Measurements from ENCODE around the gene VSNL1.
A peak's percentile ranks its signal among the peaks of the same experiment; 100 is the strongest.

The VSNL1 gene

GRCh38 chr2:17644997-17645720 lies 104.7 kb downstream of the VSNL1 start:
- DNase-seq (ENCODE audit: insufficient read length, low spot score) (no peak), FAIRE-seq (no peak)
- no peak for TF ChIP-seq POLR2A (IDR thresholded peaks at IDR 0.05; ENCODE audit: low read depth, low read length)

- FAIRE-seq, result peak; percentile 77
- DNase-seq (ENCODE audit: insufficient read length, low spot score), result peak; percentile 33
- TF ChIP-seq POLR2A (IDR thresholded peaks at IDR 0.05; ENCODE audit: low read depth, low read length), result no peak
These were observed 105.6 kb downstream of the VSNL1 start for GRCh38 chr2:17646081-17646554.

GRCh38 chr2:17646838-17647701 lies 106.6 kb downstream of the VSNL1 start:
- no peak for DNase-seq (ENCODE audit: insufficient read length, low spot score)

GRCh38 chr2:17648581-17648980 lies 108.1 kb downstream of the VSNL1 start:
- FAIRE-seq, result no peak
- no peak for TF ChIP-seq POLR2A (IDR thresholded peaks at IDR 0.05; ENCODE audit: low read depth, low read length)
- no peak for DNase-seq (ENCODE audit: insufficient read length, low spot score)

More at GRCh38 chr2:17646838-17647701, 106.6 kb downstream of the VSNL1 start:
- FAIRE-seq, result no peak
- TF ChIP-seq POLR2A (IDR thresholded peaks at IDR 0.05; ENCODE audit: low read depth, low read length), result no peak

GRCh38 chr2:17649026-17649425 lies 108.5 kb downstream of the VSNL1 start:
- DNase-seq (ENCODE audit: insufficient read length, low spot score), result no peak
- FAIRE-seq, result no peak
- TF ChIP-seq POLR2A (IDR thresholded peaks at IDR 0.05; ENCODE audit: low read depth, low read length), result no peak

DNA sequence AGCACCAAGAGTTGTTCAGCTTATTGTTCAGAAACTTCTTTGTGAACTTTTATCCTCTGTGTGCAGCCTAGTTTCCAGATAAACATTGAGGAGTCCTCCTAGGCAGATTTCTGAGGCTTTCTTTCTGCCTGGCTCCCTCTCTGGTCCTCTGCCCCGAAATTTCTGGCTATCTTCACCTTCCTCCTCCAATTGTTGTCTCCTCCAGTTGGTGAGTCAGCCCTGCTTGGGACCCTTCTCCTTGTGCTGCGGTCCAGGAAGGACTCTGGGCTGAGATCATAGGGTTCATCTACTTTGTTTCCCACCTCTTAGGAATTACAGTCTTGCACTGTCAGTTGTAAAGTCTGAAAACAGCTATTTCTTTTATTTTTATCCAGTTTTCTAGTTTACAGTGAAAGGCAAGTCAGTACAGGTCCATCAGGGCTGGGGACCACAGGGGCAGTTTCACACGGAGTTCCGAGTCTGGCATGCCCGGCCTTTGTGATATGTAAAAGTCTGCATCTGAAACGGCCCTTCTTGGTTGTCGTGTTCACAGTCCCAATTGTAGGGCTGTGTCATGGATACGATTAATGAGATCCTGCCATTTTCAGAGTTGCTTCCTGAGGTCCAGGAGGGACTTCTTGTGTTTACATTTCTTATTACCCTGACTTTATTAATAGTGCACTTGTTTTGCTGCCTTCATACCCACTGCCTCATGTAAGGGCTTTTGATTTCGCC lies 112.3 kb downstream of the VSNL1 start:
- no peak for FAIRE-seq
- TF ChIP-seq POLR2A (IDR thresholded peaks at IDR 0.05; ENCODE audit: low read depth, low read length), result no peak
- no peak for DNase-seq (ENCODE audit: insufficient read length, low spot score)

DNA sequence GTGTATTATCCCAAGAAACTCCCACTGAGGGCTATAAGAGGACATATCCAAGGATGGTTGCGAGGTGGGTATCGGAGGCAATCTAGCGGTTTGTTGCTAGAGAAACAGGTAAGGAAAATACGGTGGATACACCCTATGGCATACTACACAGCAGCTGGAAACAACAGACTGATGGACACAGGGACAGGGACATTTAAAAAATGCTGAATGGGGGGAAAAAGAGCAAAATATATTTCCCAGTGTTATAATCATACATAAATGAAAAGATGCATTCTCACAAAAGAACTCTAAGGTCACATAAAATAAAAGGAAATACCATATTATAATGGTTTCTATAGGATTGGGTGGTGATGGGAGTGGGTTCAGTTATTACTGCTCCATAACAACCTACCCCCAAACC lies 117.3 kb downstream of the VSNL1 start:
- TF ChIP-seq POLR2A (IDR thresholded peaks at IDR 0.05; ENCODE audit: low read depth, low read length), result no peak
- no peak for FAIRE-seq
- no peak for DNase-seq (ENCODE audit: insufficient read length, low spot score)

DNA sequence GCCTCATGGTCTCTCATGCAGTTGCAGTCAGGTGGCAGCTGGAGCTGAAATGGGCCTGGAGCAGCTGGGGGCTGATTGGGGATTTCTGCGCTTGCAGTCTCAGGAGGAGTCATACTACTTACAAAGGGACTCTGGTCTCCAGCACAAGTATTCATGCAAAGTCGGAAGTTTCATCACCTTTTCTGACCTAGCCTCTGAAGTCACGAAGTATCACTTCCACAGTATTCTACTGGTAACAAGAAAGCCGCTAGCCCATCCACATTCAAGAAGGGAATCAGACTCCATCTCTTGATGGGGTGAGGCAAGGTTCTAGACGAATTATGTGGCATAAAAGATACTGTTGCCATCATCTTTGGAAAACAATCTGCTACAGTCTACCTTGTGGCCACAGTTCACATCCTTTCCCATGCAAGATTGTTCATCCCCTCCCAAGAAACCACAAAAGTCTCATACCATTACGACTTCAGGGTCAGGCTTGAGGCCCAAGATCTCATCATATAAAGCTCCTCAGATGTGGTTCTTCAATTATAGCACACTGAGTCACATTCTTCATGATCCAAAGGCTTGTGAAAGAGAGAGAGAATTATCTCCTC lies 117.9 kb downstream of the VSNL1 start:
- no peak for FAIRE-seq
- DNase-seq (ENCODE audit: insufficient read length, low spot score), result no peak
- TF ChIP-seq POLR2A (IDR thresholded peaks at IDR 0.05; ENCODE audit: low read depth, low read length), result no peak

DNA sequence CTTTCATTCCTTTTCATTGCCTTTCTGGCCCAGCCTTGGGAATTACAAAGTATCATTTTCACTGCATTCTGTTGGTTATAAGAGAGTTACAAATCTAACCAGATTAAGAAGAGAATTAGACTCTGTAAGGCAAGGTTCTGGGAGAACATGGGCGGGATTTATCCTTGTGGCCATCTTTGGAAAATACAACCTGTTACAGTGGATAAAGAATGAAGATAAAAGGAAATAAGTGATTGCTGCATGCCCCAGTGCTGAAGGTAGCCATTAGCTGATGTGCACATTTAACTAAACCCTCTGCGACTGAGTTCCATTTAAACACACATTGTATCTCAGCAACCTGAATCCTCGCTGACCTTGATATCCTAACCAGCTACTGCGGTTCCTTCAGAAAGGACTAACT lies 119.7 kb downstream of the VSNL1 start:
- FAIRE-seq, result no peak
- TF ChIP-seq POLR2A (IDR thresholded peaks at IDR 0.05; ENCODE audit: low read depth, low read length), result no peak
- DNase-seq (ENCODE audit: insufficient read length, low spot score), result no peak

- no peak for DNase-seq (ENCODE audit: insufficient read length, low spot score)
- TF ChIP-seq POLR2A (IDR thresholded peaks at IDR 0.05; ENCODE audit: low read depth, low read length), result no peak
- no peak for FAIRE-seq
These were observed 121.0 kb downstream of the VSNL1 start for GRCh38 chr2:17661460-17661859.

DNA sequence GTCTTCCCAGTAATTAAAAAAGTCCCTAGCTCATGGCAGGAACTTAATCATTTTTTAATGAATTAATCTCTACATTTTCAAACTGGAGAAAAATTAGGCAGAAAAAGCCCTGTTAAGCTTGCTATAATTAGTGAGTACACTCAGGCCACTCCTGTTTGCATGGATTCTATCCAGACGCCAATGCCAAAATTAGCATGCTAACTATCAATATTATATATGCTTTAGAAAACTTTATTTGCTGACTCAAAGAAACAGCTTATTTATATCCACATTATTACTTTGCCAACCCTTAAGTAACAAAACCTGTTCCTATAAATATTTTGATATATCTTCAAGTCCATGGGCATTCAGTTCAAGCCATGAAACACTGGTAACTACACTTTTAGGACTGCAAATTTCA lies 122.2 kb downstream of the VSNL1 start:
- DNase-seq (ENCODE audit: insufficient read length, low spot score), result no peak
- TF ChIP-seq POLR2A (IDR thresholded peaks at IDR 0.05; ENCODE audit: low read depth, low read length), result no peak
- FAIRE-seq, result no peak

DNA sequence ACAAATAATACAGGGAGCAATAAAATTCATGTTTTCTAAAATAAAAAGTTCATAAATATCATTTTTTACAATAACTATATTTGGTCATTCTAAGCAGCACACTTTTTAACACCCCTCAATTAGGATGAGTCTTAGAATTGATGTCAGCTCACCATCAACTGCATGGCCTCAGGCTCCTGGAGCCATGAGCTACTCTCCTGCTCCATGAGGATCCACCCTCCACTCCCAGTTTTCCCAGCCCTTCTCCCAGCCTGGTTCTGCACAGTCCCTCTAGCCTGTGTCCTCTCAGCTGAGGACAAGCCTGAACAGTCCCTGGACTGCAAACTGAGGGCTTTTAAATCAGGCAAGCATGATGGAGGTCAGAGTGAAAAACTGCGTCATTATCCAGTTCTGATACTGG lies 124.0 kb downstream of the VSNL1 start:
- DNase-seq (ENCODE audit: insufficient read length, low spot score) (no peak), FAIRE-seq (no peak)
- TF ChIP-seq POLR2A (IDR thresholded peaks at IDR 0.05; ENCODE audit: low read depth, low read length), result no peak

DNA sequence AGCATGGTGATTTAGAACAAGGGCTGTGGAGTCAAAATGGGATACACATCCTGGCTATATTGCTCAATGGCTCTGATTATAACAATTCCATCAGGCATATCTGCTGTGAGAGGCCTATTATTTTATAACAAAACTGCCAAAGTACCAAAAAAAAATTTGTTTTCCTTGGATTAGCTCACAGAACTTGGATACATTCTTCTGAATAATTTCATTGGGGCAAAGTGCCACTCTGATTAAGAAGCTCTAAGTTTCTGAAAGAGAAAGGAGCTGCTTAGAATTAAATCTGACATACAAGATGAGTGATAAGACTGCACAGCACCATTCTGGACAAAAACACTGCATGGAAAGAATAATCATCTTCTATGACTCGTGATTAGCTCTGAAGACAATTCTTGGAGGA lies 127.4 kb downstream of the VSNL1 start:
- no peak for TF ChIP-seq POLR2A (IDR thresholded peaks at IDR 0.05; ENCODE audit: low read depth, low read length)
- no peak for DNase-seq (ENCODE audit: insufficient read length, low spot score)
- FAIRE-seq, result no peak
